BJ (cell line): ENCODE data around the gene MTUS2. TPM values are rescaled to one million over a fixed set of nuclear protein-coding genes. Genes with fewer than 3 reads are reported as not detected.

Source experiments
- CTCF ChIA-PET: fragments of 350-600 bp; formaldehyde crosslinking; extraction: SDS; loops from one replicate; lab custom pipeline; 2021; ENCODE audit warnings: antibody characterized with exemption, inconsistent platforms; lab: Yijun Ruan, JAX
- POLR2A ChIA-PET: fragments of 300-600 bp; sonication (Branson Sonifier 250); formaldehyde crosslinking; extraction: SDS; loops from one replicate; lab custom pipeline; 2021; ENCODE audit warnings: antibody characterized with exemption; lab: Charles Lee
- DNase-seq: peaks from one replicate; pipeline ENCODE4 v3.0.0-alpha.2; 2011; ENCODE audit warnings: low read depth
- H3K27me3 ChIP-seq: 2 replicates; pipeline ENCODE4 v1.6.0; 2011; ENCODE audit warnings: low read length; ENCODE audit not compliant: control insufficient read depth, insufficient read depth
- H3K36me3 ChIP-seq: 2 replicates; pipeline ENCODE4 v1.5.1; 2011; ENCODE audit warnings: low read length; ENCODE audit not compliant: control insufficient read depth, insufficient read depth
- H3K4me3 ChIP-seq: 2 replicates; pipeline ENCODE4 v1.5.1; 2011; ENCODE audit warnings: low read depth, mild to moderate bottlenecking, control low read depth, low read length
- polyA plus RNA-seq: library from polyadenylated mRNA; depleted of rRNA; stranded (reverse); fragments of >200 nt; gene quantifications from 2 replicates; pipeline ENCODE4 v1.2.3, GENCODE V29; 2011
- TF ChIP-seq, protein P1 (sequence below): IDR thresholded peaks from 2 replicates; pipeline ENCODE4 v1.5.1; 2011; ENCODE audit warnings: low read depth, mild to moderate bottlenecking, control low read depth, inconsistent platforms, low read length, moderate library complexity; ENCODE audit not compliant: insufficient read depth

The MTUS2 gene
- polyA plus RNA-seq, 1 experiment: 0.05 TPM

- H3K27me3 ChIP-seq: no peaks in the 10 kb centered on the region
- POLR2A ChIA-PET: no interaction called here
- TF ChIP-seq, protein P1, sequence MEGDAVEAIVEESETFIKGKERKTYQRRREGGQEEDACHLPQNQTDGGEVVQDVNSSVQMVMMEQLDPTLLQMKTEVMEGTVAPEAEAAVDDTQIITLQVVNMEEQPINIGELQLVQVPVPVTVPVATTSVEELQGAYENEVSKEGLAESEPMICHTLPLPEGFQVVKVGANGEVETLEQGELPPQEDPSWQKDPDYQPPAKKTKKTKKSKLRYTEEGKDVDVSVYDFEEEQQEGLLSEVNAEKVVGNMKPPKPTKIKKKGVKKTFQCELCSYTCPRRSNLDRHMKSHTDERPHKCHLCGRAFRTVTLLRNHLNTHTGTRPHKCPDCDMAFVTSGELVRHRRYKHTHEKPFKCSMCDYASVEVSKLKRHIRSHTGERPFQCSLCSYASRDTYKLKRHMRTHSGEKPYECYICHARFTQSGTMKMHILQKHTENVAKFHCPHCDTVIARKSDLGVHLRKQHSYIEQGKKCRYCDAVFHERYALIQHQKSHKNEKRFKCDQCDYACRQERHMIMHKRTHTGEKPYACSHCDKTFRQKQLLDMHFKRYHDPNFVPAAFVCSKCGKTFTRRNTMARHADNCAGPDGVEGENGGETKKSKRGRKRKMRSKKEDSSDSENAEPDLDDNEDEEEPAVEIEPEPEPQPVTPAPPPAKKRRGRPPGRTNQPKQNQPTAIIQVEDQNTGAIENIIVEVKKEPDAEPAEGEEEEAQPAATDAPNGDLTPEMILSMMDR: no peak
- CTCF ChIA-PET: no interaction called here
- no peak for DNase-seq
- H3K4me3 ChIP-seq: no peak overlapping the region
- H3K36me3 ChIP-seq: no peaks in the 10 kb centered on the region
Observed at GRCh38 chr13:29039212-29039611, 219.1 kb downstream of the MTUS2 start.

DNA sequence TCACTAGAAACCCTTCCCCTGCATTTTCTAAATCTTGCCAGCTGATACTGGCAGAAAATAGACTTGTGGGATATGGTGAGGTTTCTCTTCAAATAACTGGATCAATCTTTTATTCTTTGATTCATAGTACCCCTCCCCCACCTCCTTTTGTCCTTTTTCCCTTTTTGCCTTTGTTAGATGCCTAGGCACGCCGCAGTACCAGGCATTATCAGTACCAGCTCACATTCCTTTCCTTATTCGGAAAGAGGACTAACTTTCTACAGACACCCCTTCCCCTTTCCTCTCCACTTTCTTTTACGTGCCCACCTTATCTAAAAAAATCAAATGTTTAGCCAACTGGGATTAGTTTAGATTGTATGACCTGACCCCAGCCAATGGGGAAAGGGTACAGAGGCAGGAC is 226.4 kb downstream of the MTUS2 start:
- no peaks in the 10 kb centered on the region for H3K36me3 ChIP-seq
- CTCF ChIA-PET: no interaction called here
- POLR2A ChIA-PET: no interaction called here
- TF ChIP-seq, protein P1: no peak
- DNase-seq: no peak
- H3K27me3 ChIP-seq: no peaks in the 10 kb centered on the region
- no peak overlapping the region for H3K4me3 ChIP-seq

DNA sequence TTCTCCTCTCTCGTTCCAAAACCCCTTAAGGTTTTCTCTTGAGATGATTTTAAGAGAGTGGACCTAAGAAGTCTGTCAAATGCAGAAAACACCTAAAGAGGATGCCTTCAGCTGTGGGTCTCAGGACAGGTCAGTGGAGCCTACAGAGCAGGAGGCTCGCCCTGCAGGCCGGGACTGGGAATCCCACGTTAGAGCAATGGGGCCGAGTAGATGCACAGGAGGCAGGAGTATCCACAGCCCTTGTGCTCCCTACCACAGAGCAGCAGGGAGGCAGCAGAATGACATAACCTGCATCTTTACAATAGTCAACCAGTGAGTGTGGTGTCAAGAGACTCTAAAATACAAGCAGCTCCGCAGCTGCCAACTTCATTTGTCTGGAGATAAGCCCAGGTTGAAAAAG is 229.4 kb downstream of the MTUS2 start:
- ChIA-PET CTCF (no interaction called here), POLR2A (no interaction called here)
- no peak for DNase-seq
- H3K4me3 ChIP-seq: no peak overlapping the region
- no peaks in the 10 kb centered on the region for H3K27me3 ChIP-seq
- no peaks in the 10 kb centered on the region for H3K36me3 ChIP-seq
- TF ChIP-seq, protein P1: no peak

GRCh38 chr13:29050719-29051118 is 230.6 kb downstream of the MTUS2 start:
- H3K4me3 ChIP-seq: no peak overlapping the region
- ChIA-PET CTCF (no interaction called here), POLR2A (no interaction called here)
- H3K36me3 ChIP-seq: no peaks in the 10 kb centered on the region
- no peaks in the 10 kb centered on the region for H3K27me3 ChIP-seq
- TF ChIP-seq, protein P1: no peak
- no peak for DNase-seq

DNA sequence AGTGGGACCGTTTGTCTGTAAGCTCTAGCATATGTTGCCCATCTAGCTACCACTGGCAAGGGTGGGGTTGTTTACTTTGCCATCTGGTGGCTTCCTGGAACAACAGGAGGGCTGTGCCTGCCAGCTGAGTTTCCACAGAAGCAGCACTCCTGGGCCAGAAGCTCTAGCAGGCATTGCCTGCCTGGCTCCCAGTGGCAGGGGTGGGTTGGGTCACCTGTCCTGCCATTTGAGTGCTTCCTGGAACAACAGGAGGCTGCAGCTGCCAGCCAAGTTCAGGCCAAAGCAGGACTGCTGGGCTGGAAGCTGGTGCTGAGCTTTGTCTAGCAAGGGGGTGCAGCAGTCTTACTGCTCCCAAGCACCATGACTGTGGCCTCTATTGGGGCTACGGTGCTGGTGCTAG is 239.7 kb downstream of the MTUS2 start:
- DNase-seq: no peak
- TF ChIP-seq, protein P1: no peak
- Histone ChIP-seq H3K4me3 (no peak overlapping the region), H3K27me3 (no peaks in the 10 kb centered on the region), H3K36me3 (no peaks in the 10 kb centered on the region)
- CTCF ChIA-PET: no interaction called here
- POLR2A ChIA-PET: no interaction called here
